ENCODE results near the gene RPS24. TPM values are rescaled to one million over a fixed set of nuclear protein-coding genes. Genes with fewer than 3 reads are reported as not detected.
"Not testable (repeated sequence)": the region's sequence is repeated elsewhere in the genome, so short reads cannot be mapped to it uniquely, and the experiment has no call there.

RPS24 gene
- total RNA-seq, 1 donor from 2014 or later, result 1,022 TPM

DNA sequence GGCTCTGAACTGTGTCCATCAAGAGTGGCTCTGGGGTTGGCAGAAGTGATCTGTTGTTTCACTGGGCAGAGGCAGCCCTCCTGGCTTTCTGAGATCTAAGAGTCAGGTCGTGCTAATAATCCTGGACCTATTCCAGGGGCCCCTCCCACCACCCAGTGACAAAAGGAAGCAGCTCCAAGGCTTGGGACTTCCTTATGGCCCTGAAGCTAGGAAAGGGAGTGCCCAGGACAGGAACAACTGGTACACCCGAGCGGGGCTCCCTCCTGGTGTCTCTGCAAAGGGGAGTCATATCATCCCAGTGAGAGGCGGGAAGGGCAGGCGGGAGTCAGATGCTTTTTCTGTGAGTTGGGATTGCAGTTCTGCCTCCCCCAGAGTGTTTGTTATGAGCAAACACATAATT, 32.3 kb downstream of the RPS24 start:
- Mint-ChIP-seq H3K4me1 (ENCODE audit: unreplicated experiment) (peaks cover 12% of the 10 kb centered on the region), H3K4me3 (ENCODE audit: unreplicated experiment) (no peak overlapping the region), H3K9me3 (ENCODE audit: unreplicated experiment) (no peaks in the 10 kb centered on the region), H3K36me3 (ENCODE audit: unreplicated experiment) (no peaks in the 10 kb centered on the region), H3K27me3 (ENCODE audit: unreplicated experiment) (peaks cover 6% of the 10 kb centered on the region), H3K27ac (ENCODE audit: unreplicated experiment) (no peak overlapping the region)
- DNase-seq (ENCODE audit: extremely low spot score, unreplicated experiment), result no peak
- TF ChIP-seq, protein P1, sequence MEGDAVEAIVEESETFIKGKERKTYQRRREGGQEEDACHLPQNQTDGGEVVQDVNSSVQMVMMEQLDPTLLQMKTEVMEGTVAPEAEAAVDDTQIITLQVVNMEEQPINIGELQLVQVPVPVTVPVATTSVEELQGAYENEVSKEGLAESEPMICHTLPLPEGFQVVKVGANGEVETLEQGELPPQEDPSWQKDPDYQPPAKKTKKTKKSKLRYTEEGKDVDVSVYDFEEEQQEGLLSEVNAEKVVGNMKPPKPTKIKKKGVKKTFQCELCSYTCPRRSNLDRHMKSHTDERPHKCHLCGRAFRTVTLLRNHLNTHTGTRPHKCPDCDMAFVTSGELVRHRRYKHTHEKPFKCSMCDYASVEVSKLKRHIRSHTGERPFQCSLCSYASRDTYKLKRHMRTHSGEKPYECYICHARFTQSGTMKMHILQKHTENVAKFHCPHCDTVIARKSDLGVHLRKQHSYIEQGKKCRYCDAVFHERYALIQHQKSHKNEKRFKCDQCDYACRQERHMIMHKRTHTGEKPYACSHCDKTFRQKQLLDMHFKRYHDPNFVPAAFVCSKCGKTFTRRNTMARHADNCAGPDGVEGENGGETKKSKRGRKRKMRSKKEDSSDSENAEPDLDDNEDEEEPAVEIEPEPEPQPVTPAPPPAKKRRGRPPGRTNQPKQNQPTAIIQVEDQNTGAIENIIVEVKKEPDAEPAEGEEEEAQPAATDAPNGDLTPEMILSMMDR (IDR thresholded peaks at IDR 0.05), result no peak

DNA sequence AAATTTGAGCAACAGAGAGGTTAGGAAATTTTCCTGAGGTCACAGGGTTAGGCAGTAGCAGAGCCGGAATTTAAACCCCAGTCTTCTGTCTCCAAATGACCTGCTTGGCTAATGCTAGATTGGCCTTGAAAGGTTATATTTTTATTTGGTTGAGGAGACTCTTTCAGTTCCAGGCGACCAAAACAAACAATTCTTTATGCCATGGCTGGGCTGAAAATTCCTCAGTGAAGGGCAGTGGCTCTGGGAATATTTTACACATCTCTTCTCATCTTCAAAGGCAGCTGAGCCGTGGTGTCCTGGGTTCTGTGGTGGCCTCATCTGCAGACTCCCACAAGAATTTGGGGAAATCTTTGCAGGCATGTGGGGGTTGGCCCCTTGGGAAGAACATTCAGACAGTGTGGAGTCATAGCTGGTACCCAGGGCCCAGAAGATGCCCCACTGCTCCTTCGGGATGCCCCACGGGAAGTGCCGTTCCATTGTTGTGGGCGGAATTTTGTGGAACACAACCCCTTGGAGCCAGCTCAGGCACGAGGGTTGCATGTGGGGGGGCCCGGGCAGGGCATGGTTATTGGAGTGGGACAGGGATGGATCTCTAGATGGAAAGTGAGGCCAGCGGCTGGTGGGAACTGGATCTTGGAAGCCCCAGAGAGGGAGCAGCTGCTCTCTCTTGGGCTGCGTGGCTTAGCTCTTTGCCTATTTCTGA, 33.2 kb downstream of the RPS24 start:
- Mint-ChIP-seq H3K9me3 (ENCODE audit: unreplicated experiment) (no peaks in the 10 kb centered on the region), H3K4me1 (ENCODE audit: unreplicated experiment) (peaks cover 12% of the 10 kb centered on the region), H3K36me3 (ENCODE audit: unreplicated experiment) (no peaks in the 10 kb centered on the region), H3K4me3 (ENCODE audit: unreplicated experiment) (no peak overlapping the region), H3K27ac (ENCODE audit: unreplicated experiment) (no peak overlapping the region), H3K27me3 (ENCODE audit: unreplicated experiment) (peaks cover 6% of the 10 kb centered on the region)
- TF ChIP-seq, protein P1 (IDR thresholded peaks at IDR 0.05), result no peak
- DNase-seq (ENCODE audit: extremely low spot score, unreplicated experiment), result no peak

DNA sequence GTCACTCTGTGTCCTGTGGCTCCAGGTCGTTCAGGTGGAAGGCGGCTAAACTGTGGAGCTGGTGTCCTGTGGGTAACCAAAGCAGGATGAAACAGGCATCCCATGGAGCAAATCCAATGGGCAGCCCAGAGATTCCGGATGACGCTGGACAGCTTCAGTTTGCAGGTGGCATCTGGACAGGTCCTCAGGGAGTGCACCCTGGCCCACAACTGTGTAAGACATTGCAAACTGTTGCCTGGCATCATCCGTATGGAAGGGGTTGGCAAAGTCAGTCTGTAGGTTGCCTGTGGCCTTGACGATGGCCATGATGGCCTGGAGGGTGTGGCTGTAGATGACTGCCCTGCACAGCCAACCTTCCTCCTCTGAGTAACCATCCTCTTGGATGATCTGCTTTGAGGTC, 35.5 kb downstream of the RPS24 start:
- peaks cover 1% of the 10 kb centered on the region for H3K9me3 Mint-ChIP-seq (ENCODE audit: unreplicated experiment)
- H3K27me3 Mint-ChIP-seq (ENCODE audit: unreplicated experiment), result peaks cover 4% of the 10 kb centered on the region
- no peak overlapping the region for H3K4me3 Mint-ChIP-seq (ENCODE audit: unreplicated experiment)
- no peak for DNase-seq (ENCODE audit: extremely low spot score, unreplicated experiment)
- H3K36me3 Mint-ChIP-seq (ENCODE audit: unreplicated experiment), result no peaks in the 10 kb centered on the region
- no peak overlapping the region for H3K27ac Mint-ChIP-seq (ENCODE audit: unreplicated experiment)
- TF ChIP-seq, protein P1 (IDR thresholded peaks at IDR 0.05), result no peak
- peaks cover 12% of the 10 kb centered on the region for H3K4me1 Mint-ChIP-seq (ENCODE audit: unreplicated experiment)

DNA sequence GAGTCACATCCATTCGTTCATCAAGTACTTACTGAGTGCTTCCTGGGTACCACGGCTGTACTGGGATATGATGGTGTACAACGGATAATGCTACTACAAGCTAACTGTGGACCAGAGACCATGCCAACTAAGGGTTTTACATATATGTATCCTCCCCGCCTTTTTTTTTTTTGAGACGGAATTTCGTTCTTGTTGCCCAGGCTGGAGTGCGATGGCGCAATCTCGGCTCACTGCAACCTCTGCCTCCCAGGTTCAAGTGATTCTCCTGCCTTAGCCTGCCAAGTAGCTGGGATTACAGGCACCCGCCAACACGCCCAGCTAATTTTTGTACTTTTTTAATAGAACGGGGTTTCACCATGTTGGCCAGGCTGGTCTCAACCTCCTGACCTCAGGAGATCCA, 36.4 kb downstream of the RPS24 start:
- not testable (repeated sequence) for H3K27me3 Mint-ChIP-seq (ENCODE audit: unreplicated experiment); H3K36me3 Mint-ChIP-seq (ENCODE audit: unreplicated experiment); DNase-seq (ENCODE audit: extremely low spot score, unreplicated experiment); H3K27ac Mint-ChIP-seq (ENCODE audit: unreplicated experiment); H3K4me3 Mint-ChIP-seq (ENCODE audit: unreplicated experiment); H3K9me3 Mint-ChIP-seq (ENCODE audit: unreplicated experiment)
- H3K4me1 Mint-ChIP-seq (ENCODE audit: unreplicated experiment), result peaks cover 12% of the 10 kb centered on the region

DNA sequence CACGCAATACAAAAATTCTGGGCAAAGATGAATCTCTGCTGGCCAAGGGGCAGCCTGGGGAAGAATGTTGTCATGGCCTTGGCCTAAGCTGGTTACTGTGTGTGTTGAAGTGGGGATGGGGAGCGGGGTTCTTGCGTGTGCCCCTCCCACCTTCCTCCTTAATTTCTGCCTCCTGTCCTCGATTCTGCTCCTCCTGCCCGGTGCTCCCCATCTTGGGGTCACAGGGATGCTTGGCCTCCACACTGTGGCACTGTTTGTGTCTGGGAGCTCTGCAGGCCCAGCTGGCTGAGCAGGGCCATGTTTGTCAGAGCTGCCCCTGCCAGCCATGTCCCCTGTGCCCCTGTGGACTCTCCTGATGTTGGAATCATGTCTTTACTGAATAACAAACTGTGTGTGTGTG, 37.1 kb downstream of the RPS24 start:
- Mint-ChIP-seq H3K27me3 (ENCODE audit: unreplicated experiment) (peaks cover 6% of the 10 kb centered on the region), H3K4me3 (ENCODE audit: unreplicated experiment) (no peak overlapping the region), H3K36me3 (ENCODE audit: unreplicated experiment) (no peaks in the 10 kb centered on the region), H3K4me1 (ENCODE audit: unreplicated experiment) (peaks cover 10% of the 10 kb centered on the region), H3K27ac (ENCODE audit: unreplicated experiment) (no peak overlapping the region), H3K9me3 (ENCODE audit: unreplicated experiment) (peaks cover 4% of the 10 kb centered on the region)
- no peak for DNase-seq (ENCODE audit: extremely low spot score, unreplicated experiment)
- TF ChIP-seq, protein P1 (IDR thresholded peaks at IDR 0.05), result no peak
